GM12878 (cell line): ENCODE measurements around the gene RREB1.

ENCODE experiments used
- ASH2L ChIP-seq: fragments of 300-600, 200-600 bp; sonication (generic); IDR thresholded peaks from 2 replicates; pipeline ENCODE4 v1.6.1; 2017; ENCODE audit warnings: low read depth, mild to moderate bottlenecking, borderline replicate concordance
- CTCF ChIP-seq, 3 experiments: IDR thresholded peaks in 2 of 3; conservative IDR thresholded peaks in 1 of 3; 2 replicates each; pipeline ENCODE4 v1.5.1; 2011; ENCODE audit warnings: low read depth in 3 of 3, low read length in 3 of 3, mild to moderate bottlenecking in 3 of 3, control low read depth in 2 of 3, moderate library complexity in 2 of 3, inconsistent platforms in 1 of 3, mixed read lengths in 1 of 3; ENCODE audit not compliant: control insufficient read depth in 2 of 3, insufficient read depth in 1 of 3; ENCODE audit errors: extremely low read depth in 1 of 3
- FOXM1 ChIP-seq: IDR thresholded peaks from 2 replicates; pipeline ENCODE4 v1.6.1; 2012; ENCODE audit warnings: low read depth, mild to moderate bottlenecking, inconsistent platforms, low read length, moderate library complexity
- POLR2A ChIP-seq: IDR thresholded peaks from 2 replicates; pipeline ENCODE4 v1.6.1; 2011; ENCODE audit warnings: low read depth, mild to moderate bottlenecking, low read length
- RAD21 ChIP-seq: IDR thresholded peaks from 2 replicates; pipeline ENCODE4 v1.6.1; 2011; ENCODE audit warnings: mild to moderate bottlenecking, low read depth, low read length, moderate library complexity; ENCODE audit not compliant: insufficient read depth
- RAD51 ChIP-seq: fragments of 450-650 bp; IDR thresholded peaks from 2 replicates; pipeline ENCODE4 v1.6.1; 2016; ENCODE audit warnings: moderate library complexity, mild to moderate bottlenecking, inconsistent platforms
- RCOR1 ChIP-seq: conservative IDR thresholded peaks from 2 replicates; pipeline ENCODE4 v1.6.1; 2012; ENCODE audit warnings: low read depth, low read length, improper control_type of control experiment
- SIN3A ChIP-seq: IDR thresholded peaks from 2 replicates; pipeline ENCODE4 v1.6.1; 2012; ENCODE audit warnings: low read depth, low read length, improper control_type of control experiment
- YY1 ChIP-seq: IDR thresholded peaks from 2 replicates; pipeline ENCODE4 v1.6.1; 2011; ENCODE audit warnings: low read depth, mild to moderate bottlenecking, low read length

GRCh38 chr6:7202950-7203349, 95.2 kb downstream of the RREB1 start:
- TF ChIP-seq CTCF (IDR thresholded peaks at IDR 0.05 in 2 of 3, conservative IDR thresholded peaks at IDR 0.05 in 1 of 3; ENCODE audit: control insufficient read depth in 2 of 3, extremely low read depth in 1 of 3, insufficient read depth in 1 of 3, low read depth in 3 of 3, low read length in 3 of 3), result no peak
- TF ChIP-seq ASH2L, result no peak
- no peak for TF ChIP-seq FOXM1
- no peak for TF ChIP-seq POLR2A
- TF ChIP-seq RCOR1, result no peak
- no peak for TF ChIP-seq YY1
- no peak for TF ChIP-seq SIN3A
- no peak for TF ChIP-seq RAD51
- TF ChIP-seq RAD21, result no peak
